HG02759 (cell line): ENCODE data around the gene ERO1A.
"Not testable (repeated sequence)": the region's sequence is repeated elsewhere in the genome, so short reads cannot be mapped to it uniquely, and the experiment has no call there.

ENCODE experiments used
- ATAC-seq: cut with Tn5 transposase; IDR thresholded peaks from one replicate; pipeline ENCODE4 v1.9.1; 2021; ENCODE audit warnings: mild to moderate bottlenecking, moderate library complexity; ENCODE audit not compliant: unreplicated experiment

Gene ERO1A, protein sequence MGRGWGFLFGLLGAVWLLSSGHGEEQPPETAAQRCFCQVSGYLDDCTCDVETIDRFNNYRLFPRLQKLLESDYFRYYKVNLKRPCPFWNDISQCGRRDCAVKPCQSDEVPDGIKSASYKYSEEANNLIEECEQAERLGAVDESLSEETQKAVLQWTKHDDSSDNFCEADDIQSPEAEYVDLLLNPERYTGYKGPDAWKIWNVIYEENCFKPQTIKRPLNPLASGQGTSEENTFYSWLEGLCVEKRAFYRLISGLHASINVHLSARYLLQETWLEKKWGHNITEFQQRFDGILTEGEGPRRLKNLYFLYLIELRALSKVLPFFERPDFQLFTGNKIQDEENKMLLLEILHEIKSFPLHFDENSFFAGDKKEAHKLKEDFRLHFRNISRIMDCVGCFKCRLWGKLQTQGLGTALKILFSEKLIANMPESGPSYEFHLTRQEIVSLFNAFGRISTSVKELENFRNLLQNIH

DNA sequence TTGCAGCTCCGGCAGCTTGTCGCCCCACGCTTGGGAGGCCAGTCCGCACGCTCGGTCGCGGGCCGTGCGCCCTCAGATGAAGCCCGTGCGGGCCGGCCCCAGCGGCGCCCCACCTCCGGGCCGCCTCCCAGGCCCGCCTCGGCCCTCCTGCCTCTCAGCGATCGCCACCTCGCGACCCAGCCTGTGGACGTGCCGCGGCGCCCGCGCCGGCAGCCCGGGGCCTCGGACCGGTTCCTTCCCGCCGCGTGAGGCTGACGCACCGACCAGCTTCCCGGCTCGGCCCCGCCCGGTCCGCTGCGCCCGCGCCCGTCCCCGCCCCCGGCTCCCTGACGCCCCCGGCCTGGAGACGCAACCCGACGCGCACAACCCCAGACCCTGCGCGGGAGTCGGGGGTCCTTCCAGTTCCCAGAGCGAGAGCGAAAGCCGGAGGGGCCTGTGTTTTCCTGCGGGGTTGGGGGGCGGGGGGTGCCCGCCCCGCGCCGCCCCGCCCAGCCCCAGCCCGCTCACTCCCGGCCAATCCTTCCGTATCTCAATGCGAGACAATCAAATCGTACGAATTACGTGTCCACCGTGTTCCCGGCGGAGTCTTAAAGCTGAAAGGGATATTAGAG lies at the start of gene ERO1A:
TSS of gene ERO1A (minus strand) at position 78 of the 611 bp plus-strand sequence. CDS start at position 1, 77 bp downstream.
- ATAC-seq: peak; percentile 80

DNA sequence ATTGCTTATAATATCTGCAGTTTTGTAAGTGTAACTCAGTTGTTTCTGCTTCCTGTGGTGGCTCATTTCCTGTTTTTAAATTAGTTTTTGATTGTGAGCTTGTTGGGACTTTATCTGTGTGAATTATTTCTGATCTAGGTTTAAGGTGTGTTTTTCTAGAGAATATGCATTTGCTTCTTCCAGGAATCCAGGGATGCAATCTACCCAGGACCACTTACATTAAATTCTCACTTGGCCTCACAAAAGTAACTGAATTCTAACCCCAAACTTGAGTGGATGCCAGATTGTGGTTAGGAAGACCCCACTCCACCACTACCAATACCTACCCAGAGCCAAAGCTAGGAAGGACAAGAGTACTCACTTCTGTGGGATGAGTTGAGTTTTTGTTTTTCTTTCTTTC lies 46.5 kb upstream of the ERO1A start:
- ATAC-seq: peak; percentile 15

DNA sequence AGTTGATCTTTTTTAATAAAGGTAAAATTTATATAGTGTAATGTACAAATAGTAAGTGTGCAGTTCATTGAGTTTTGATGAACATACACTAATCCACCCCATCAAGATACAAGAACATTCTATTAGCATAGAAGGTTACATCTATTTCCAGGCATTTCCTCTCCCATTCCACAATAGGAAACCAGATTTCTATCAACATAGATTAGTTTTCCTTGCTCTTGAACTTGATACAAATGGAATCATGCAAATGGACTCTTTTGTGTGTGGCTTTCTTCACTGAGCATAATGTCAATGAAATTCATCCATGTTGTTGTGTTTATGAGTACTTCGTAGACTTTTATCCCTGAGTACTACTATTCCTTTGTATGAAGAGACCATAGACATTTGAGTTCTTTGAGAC lies 45.4 kb upstream of the ERO1A start:
- no peak for ATAC-seq

DNA sequence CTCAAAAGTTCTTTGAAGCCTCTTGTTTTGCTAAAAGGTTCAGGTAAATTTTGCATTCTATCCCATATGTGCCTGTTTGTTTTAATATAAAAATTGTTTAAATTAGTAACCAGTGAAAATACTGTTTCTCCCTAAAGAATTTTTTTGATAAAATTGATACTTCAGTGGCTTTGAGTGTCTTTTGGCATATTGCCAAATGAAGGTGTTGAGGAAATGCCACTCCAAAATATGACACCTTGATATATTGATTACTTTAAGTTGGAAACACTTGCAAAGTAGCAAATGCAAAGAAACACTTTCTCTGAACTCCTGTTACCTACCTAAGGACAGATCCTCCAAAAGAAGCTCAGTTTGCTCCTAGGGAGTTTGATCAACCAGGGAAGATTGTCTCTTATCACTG lies 43.1 kb upstream of the ERO1A start:
- no peak for ATAC-seq

DNA sequence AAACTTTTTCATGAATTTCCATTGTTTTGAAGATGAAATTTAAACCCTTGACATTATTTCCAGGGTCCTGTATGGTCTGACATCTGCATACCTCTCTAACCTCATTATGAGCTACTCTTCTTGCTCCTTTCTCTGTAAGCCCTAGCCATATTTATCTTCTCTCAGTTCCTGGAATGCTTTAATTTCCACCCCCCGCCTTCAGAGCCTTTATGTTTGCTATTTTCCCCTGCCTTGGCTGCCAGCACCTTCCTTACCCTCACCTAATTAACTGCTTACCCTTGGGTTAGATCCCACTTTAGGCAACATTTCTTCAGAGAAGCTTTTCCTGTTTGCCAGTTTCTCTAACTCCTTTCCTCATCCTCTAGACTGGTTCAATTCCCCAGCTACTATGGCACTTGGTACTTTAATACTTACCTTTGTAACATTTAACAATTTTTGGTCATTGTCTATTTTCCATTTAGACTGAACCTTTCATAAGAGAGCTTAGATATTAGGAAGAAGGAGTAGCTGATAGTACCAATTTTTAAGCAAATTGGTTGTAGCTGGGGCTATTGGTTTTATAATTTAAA lies 40.6 kb upstream of the ERO1A start:
- no peak for ATAC-seq

DNA sequence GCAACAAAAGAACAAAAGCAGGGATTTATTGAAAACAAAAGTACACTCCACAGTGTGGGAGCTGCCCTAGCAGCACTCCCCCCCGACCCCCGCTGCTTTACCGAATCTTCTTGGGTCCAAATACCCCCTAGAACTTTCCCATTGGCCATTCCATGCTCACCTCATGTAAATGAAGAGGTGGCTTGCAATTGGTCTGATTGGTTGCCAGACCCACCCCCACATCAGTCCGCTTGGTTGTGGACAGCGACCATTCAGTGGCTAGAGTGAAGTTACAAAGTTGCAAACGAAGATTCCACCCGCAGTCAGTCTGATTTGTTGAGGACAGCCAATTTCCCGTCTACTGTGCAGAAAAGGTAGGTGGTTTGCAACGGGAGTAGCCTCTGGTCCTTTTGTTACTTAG lies 38.5 kb upstream of the ERO1A start:
- no peak for ATAC-seq

DNA sequence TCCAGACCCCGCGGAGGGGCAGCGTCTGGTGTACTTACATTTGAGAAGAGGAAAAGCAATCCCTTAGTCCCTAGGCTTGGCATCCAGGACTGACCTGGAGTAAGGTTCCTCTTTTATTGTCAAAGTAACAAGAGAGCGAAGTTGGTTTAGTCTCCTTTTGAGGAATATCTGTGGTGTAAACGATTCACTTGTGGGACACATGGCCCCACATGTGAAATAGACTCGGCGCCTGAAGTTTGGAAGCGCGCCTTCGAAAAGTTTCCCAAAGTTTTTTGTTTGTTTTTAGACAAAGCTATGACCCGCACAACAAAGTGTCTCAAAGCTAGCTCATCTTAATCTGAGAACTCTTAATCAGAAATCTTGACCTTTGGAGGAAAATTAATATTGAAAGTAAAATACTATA lies 35.4 kb upstream of the ERO1A start:
- ATAC-seq: no peak

DNA sequence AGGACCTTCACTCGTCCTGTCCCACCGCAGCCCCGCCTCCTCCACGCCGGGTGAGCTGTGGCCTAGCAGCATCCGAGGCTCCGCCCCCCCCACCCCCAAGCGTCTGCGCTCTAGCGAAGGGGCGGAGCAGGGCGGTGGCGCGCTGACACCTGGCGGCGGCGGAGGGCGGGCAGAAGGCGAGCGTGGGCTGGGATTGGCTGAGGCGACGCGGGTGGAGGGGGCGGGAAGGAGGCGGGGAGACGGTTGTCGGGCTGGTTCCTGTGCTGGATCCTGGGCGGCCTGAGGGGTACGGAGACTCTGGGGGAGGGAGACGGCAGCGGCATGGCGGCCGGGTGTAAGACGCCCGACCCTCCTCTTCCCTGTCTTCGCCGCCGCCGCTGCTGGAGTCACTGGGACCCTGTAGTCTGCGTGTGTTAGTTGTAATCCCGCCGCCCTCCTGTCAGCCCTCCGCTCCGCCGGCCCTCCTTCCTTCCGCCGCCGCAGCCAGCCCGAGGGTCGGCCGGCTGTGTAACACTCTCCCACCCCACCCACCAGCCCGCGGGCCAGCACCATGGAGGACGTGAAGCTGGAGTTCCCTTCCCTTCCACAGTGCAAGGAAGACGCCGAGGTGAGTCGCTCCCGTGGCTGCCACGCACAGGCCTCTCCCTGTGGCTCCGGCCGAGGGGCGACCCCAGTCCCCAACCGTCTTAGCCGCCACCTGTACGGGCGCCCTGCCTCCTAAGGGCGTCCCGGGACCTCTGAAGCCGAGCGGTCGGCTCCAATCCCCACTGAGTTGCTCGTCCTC lies 34.8 kb upstream of the ERO1A start, which contains the start of gene STYX:
TSS of gene STYX (plus strand) at position 242 of the 784 bp plus-strand sequence. CDS start at position 551, 309 bp downstream.
- peak; percentile 96 for ATAC-seq

DNA sequence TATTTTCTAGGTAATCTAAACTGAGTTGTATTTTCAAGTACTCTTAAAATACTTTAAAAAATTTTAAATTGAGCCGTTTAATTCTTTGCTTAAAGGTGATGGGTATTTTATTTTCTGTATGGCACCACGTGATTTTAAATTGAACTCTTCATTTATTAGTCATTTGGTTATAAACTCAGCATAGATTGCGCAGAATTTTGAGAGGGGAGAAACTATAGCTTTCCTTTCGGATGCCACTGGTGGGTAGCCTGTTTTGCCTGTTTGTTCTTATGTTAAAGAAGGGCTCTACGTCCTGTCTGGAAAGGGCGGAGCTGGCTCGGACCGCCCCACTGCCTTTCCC lies 34.2 kb upstream of the ERO1A start:
- ATAC-seq: no peak

DNA sequence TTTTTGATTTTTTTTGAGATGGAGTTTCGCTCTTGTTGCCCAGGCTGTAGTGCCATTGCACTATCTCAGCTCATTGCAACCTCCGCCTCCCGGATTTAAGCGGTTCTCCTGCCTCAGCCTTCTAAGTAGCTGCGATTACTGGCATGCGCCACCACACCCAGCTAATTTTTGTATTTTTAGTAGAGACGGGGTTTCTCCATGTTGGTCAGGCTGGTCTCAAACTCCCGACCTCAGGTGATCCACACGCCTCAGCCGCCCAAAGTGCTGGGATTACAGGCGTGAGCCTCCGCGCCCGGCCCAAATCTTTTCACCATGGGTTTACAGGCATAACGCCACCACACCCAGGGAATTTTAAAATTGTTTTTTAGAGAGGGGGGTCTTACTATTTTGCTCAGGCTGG lies 33.7 kb upstream of the ERO1A start:
- ATAC-seq: not testable (repeated sequence)

DNA sequence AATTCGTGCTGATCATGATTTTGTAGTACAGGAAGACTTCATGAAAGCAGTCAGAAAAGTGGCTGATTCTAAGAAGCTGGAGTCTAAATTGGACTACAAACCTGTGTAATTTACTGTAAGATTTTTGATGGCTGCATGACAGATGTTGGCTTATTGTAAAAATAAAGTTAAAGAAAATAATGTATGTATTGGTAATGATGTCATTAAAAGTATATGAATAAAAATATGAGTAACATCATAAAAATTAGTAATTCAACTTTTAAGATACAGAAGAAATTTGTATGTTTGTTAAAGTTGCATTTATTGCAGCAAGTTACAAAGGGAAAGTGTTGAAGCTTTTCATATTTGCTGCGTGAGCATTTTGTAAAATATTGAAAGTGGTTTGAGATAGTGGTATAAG lies 32.2 kb upstream of the ERO1A start:
- ATAC-seq: not testable (repeated sequence)

DNA sequence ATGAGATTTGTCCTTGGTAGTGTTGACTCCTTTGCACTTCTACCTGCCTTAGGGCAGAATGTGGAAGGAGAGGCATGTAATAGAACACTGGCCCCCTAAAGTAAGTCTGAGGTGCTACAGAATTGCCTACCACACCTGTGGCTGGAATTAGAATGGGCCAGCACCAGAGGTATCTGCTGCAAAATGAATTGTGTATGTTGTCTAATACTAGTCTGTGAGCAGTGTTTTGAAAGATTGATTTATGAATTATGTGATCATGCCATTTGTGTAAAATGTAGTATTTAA lies 28.9 kb upstream of the ERO1A start:
- ATAC-seq: no peak

DNA sequence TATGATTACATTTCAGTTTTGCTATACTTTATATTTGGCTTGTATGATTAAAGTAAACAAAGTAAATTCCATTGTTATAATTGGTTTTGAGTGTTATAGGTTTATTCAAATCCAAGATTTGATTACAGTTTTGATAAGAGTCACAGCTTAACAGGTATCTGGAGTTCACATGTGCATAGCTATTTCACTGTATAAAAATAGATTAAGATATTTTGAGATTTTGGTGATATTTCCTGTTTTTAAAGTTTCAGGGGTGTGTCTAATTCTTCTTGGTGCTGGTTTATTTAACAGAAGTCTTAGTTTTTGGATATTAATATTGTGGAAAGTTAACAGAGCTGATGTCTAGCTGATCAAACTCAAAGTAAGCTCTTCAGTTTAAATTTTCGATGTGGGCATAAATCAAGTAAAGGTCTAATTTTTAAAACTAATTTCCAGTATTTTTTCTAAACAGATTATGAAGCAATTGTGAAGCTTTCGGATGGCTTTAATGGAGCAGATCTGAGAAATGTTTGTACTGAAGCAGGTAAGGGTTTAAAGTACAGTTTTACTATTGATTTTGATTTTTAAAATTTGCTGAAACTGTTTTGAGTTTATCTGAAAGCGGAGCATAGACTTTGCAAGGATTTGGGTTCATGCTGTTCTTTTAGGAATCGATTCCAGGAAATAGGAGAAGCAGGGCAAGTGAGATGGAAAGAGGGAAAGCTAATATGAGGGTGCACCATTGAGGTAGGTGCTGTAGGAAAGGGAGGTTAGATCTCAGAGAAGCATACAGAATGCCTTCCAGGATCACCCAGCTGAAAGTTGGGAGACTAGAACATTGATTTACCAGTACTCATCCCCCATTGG lies 28.4 kb upstream of the ERO1A start:
- no peak for ATAC-seq

DNA sequence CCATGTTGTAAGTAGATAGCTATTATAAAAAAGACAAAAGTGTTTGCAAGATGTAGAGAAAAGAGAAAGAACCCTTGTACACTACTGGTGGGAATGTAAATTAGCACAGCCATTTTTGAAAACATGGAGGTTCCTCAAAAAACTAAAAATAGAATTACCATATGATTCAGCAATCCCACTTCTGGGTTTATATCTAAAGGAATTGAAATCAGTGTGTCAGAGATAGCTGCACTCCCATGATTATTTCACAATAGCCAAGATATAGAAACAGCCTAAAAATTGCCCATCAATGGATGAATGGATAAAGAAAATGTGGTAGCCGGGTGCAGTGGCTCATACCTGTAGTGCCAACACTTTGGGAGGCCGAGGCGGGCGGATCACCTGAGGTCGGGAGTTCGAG lies 20.8 kb upstream of the ERO1A start:
- ATAC-seq: no peak

DNA sequence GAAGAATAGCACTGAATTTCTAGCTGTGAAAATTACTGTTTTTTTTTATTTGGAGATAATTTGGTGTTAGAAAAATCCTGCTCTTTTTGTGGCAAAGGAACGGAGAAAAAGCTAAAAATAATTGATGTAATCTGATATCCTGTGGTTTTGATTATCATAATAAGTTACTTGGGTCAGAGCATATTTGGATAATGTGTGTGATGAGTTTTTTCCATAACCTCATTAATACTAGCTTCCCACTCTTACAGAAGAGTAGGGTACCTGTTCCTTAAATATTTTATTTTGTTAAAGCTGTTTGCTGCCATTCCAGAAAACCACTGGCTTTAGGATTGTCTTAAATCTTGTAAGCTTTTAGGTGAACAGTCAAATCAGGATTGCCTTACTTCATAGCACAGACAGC lies 16.3 kb upstream of the ERO1A start:
- ATAC-seq: no peak

DNA sequence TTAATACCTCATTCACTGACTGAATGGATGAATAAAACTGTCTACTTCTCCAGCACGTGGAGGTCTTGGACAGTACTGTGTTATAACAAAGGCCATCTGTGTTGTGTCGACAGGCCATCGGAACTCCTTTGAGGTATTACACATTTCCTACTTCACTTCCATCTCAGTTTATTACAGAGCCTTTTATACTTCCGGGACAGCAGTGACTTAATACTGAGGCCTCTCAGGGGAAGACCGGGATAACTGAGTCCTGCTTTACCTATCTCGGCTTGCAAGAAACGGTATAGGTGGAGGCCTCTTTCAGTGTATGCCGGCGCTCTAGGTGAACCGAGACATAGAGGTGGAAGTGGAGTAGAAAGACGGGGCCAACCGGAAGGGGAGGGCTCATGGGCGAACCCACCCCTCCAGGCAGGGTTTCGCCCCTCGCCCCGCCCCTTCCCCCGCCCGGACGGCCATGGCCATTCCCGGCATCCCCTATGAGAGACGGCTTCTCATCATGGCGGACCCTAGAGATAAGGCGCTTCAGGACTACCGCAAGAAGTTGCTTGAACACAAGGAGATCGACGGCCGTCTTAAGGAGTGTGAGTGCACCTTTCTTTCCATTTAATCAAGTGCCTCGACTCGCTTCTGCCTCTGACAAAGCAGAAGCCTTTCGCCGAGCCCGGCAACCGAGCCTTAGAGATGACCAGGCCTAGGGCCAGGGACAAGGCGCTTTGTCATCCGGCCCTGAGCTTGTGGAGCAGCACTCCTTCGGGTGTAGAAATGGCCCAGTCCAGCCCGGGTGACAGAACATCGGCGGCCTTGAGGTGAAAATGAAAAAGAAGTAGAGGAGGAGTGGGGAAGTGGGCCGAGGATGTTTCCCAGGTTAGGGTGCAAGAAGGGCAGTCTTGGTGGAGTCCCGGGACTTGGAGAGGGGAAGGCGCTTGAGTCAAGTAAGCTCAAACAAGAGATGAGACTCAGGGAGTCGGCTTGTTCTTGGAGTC lies 11.7 kb upstream of the ERO1A start, which contains the start of gene PSMC6:
TSS of gene PSMC6 (plus strand) at position 477 of the 983 bp plus-strand sequence. CDS start at position 497, 20 bp downstream.
- peak; percentile 97 for ATAC-seq

DNA sequence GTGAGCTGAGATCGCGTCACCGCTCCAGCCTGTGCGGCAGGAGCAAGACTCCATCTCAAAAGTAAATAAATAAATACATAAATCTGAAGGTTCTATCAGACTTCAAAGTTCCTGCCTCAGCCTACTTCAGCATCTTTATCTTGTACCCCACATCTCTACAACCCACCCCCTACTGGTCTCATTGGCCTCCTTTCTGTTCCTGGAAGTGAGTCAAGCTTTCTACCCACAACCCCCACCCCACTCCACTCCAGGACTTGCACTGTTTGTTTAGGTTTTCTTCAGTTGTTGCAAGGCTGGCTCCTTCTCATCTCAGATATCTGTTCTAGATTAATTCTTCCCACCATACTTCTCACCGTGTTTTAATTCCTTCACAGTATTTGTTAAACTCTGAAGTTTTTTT lies 10.9 kb upstream of the ERO1A start:
- no peak for ATAC-seq

DNA sequence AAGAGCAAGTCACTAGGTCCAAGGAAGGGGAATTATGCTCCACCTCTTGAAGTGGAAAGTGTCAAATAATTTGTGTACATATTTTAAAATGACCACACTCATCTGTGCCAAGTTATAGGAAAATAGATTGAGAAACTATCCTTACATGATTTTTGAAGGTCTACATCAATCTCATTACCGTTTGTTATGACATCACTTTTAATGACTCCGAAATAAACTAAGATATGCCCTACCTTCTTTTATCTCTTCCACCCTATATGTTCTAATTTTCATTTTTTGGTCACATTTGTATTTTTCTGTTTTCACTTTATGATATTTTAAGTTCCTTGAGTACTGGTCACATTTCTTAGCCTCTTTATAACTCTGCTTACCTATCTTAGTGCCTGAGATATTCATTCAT lies 8.3 kb upstream of the ERO1A start:
- ATAC-seq: no peak

DNA sequence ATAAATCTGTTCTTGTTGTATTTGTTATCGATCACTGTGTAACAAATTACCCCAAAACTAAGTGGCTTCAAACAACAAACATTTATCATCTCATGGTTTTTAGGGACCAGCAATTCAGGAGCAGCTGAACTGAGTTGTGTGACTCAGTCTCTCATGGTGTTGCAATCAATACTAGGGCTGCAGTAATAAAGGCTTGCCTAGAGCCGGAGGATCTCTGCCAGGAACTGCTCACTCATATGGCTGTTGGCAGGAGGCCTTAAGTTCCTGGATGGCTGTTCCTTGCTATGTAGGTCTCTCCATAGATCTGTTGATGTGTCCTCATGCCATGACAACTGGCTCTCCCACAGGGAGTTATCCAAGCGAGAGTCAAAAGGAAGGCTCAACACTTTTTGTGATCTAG lies 7.9 kb upstream of the ERO1A start:
- ATAC-seq: no peak
